HCT116 (cell line): Measurements from ENCODE around the gene NLRC4. TPM values are rescaled to one million over a fixed set of nuclear protein-coding genes. Genes with fewer than 3 reads are reported as not detected.

Experiments
- ATAC-seq: fragments of 200-7000 bp; cut with Tn5 transposase; 2 replicates; pipeline ENCODE4 v1.9.1; 2020; ENCODE audit warnings: mild to moderate bottlenecking, moderate library complexity
- BruUV-seq: library from RNA; stranded (reverse); fragments of 400-500 nt; replicated peaks from 2 replicates; lab custom pipeline; 2021; lab: Mats Ljungman, UMichigan
- CTCF ChIA-PET: fragments of 300-600 bp; sonication (Branson Sonifier 250); formaldehyde crosslinking; loops from one replicate; lab custom pipeline; 2021; ENCODE audit warnings: antibody characterized with exemption; lab: Charles Lee
- POLR2A ChIA-PET: fragments of 300-600, 350-600 bp; sonication (Branson Sonifier 250); formaldehyde crosslinking; loops from one replicate; lab custom pipeline; 2021; ENCODE audit warnings: antibody characterized with exemption; lab: Charles Lee
- RAD21 ChIA-PET, 2 experiments: fragments of 300-600 bp; sonication (Branson Sonifier 250); formaldehyde crosslinking; loops; one replicate each; lab custom pipeline; 2023; ENCODE audit warnings: low total read pairs in 2 of 2; ENCODE audit not compliant: uncharacterized antibody in 2 of 2, unreplicated experiment in 2 of 2, low non-redundant PET in 1 of 2; lab: Charles Lee
- DNase-seq: peaks from one replicate; pipeline ENCODE4 v3.0.0-alpha.2; 2010; ENCODE audit warnings: low read depth, low spot score
- H2AFZ ChIP-seq: fragments of 200-600 bp; shearing (Covaris generic), sonication (generic); 2 replicates; pipeline ENCODE4 v1.6.1; 2017; ENCODE audit warnings: low read depth, mixed run types, mixed read lengths, antibody characterized with exemption, low read length; ENCODE audit not compliant: poor library complexity, severe bottlenecking
- H3K27ac ChIP-seq: 2 replicates; pipeline ENCODE4 v1.5.1; 2012; ENCODE audit warnings: low read depth, low read length
- H3K27me3 ChIP-seq: fragments of 200-600 bp; sonication (generic); 2 replicates; pipeline ENCODE4 v1.6.1; 2016; ENCODE audit warnings: mixed run types, low read length, mixed read lengths; ENCODE audit not compliant: insufficient read depth
- H3K36me3 ChIP-seq, 2 experiments: fragments of 200-500 bp in 1 of 2; fragments of 200-600 bp in 1 of 2; sonication (Bioruptor generic) in 1 of 2; sonication (generic) in 1 of 2; 2 replicates each; pipeline versions ENCODE4 v1.5.1 to v1.6.1; 2014 to 2016; ENCODE audit warnings: low read length in 2 of 2, inconsistent platforms in 1 of 2, mixed read lengths in 1 of 2, mixed run types in 1 of 2; ENCODE audit not compliant: insufficient read depth in 2 of 2, control insufficient read depth in 1 of 2
- H3K4me1 ChIP-seq, 2 experiments: fragments of 200-600 bp in 1 of 2; sonication (generic) in 1 of 2; 2 replicates each; pipeline versions ENCODE4 v1.5.1 to v1.6.1; 2012 to 2017; ENCODE audit warnings: low read length in 2 of 2, inconsistent platforms in 1 of 2, mild to moderate bottlenecking in 1 of 2, mixed read lengths in 1 of 2, mixed run types in 1 of 2, moderate library complexity in 1 of 2; ENCODE audit not compliant: insufficient read depth in 2 of 2, control insufficient read depth in 1 of 2
- H3K4me2 ChIP-seq: fragments of 200-600 bp; sonication (generic); 2 replicates; pipeline ENCODE4 v1.6.1; 2017; ENCODE audit warnings: mixed run types, low read length, mixed read lengths
- H3K4me3 ChIP-seq, 2 experiments: fragments of 200-600 bp in 1 of 2; sonication (generic) in 1 of 2; replicated peaks in 1 of 2; 2 replicates each; pipeline ENCODE4 v1.5.1; 2011 to 2016; ENCODE audit warnings: low read length in 2 of 2, control low read depth in 1 of 2, low read depth in 1 of 2, mild to moderate bottlenecking in 1 of 2, mixed read lengths in 1 of 2, mixed run types in 1 of 2
- H3K79me2 ChIP-seq: fragments of 200-600 bp; sonication (generic); 2 replicates; pipeline ENCODE4 v1.6.1; 2017; ENCODE audit warnings: mild to moderate bottlenecking, mixed run types, low read length, moderate library complexity, mixed read lengths; ENCODE audit not compliant: insufficient read depth
- H3K9ac ChIP-seq: fragments of 200-600 bp; sonication (generic); 2 replicates; pipeline ENCODE4 v1.6.1; 2016; ENCODE audit warnings: low read length, mixed read lengths
- H3K9me2 ChIP-seq: fragments of 200-600 bp; sonication (generic), shearing (Covaris generic); 2 replicates; pipeline ENCODE4 v1.6.1; 2017; ENCODE audit warnings: mixed run types, mild to moderate bottlenecking, moderate library complexity; ENCODE audit not compliant: insufficient read depth
- H3K9me3 ChIP-seq, 2 experiments: fragments of 200-500 bp in 1 of 2; fragments of 200-600 bp in 1 of 2; sonication (Bioruptor generic) in 1 of 2; sonication (generic) in 1 of 2; 2 replicates each; pipeline ENCODE4 v1.6.1; 2014 to 2017; ENCODE audit warnings: low read length in 2 of 2, mixed read lengths in 2 of 2, inconsistent platforms in 1 of 2, low read depth in 1 of 2, mild to moderate bottlenecking in 1 of 2, mixed run types in 1 of 2, moderate library complexity in 1 of 2; ENCODE audit not compliant: control insufficient read depth in 1 of 2, insufficient read depth in 1 of 2
- H4K20me1 ChIP-seq: fragments of 200-600 bp; sonication (generic), shearing (Covaris generic); 2 replicates; pipeline ENCODE4 v1.6.1; 2017; ENCODE audit warnings: mixed run types, mild to moderate bottlenecking, moderate library complexity; ENCODE audit not compliant: insufficient read depth
- CBX3 ChIP-seq: IDR thresholded peaks from 2 replicates; pipeline ENCODE4 v1.6.1; 2012; ENCODE audit warnings: low read depth
- CEBPB ChIP-seq: IDR thresholded peaks from 2 replicates; pipeline ENCODE4 v1.6.1; 2012; ENCODE audit warnings: low read depth
- CTCF ChIP-seq, 3 experiments: fragments of 200-600 bp in 1 of 3; sonication (generic) in 1 of 3; IDR thresholded peaks in 2 of 3; conservative IDR thresholded peaks in 1 of 3; 2 replicates each; pipeline ENCODE4 v1.5.1; 2012 to 2017; ENCODE audit warnings: low read depth in 2 of 3, low read length in 2 of 3, antibody characterized with exemption in 1 of 3, borderline replicate concordance in 1 of 3, control low read depth in 1 of 3, mild to moderate bottlenecking in 1 of 3, mixed read lengths in 1 of 3, mixed run types in 1 of 3, moderate library complexity in 1 of 3; ENCODE audit not compliant: insufficient read depth in 1 of 3
- EGR1 ChIP-seq: IDR thresholded peaks from 2 replicates; pipeline ENCODE4 v1.6.1; 2012; ENCODE audit warnings: low read depth
- ELF1 ChIP-seq: IDR thresholded peaks from 2 replicates; pipeline ENCODE4 v1.6.1; 2012; ENCODE audit warnings: low read depth, borderline replicate concordance
- EZH2 ChIP-seq: fragments of 200-600 bp; sonication (generic); IDR thresholded peaks from 2 replicates; pipeline ENCODE4 v1.6.1; 2017; ENCODE audit warnings: antibody characterized with exemption, mixed run types
- EZH2phosphoT487 ChIP-seq: fragments of 200-600 bp; IDR thresholded peaks from 2 replicates; pipeline ENCODE4 v1.6.1; 2018; ENCODE audit warnings: antibody characterized with exemption, borderline replicate concordance
- FOSL1 ChIP-seq: IDR thresholded peaks from 2 replicates; pipeline ENCODE4 v1.6.1; 2012; ENCODE audit warnings: low read depth
- JUND ChIP-seq: IDR thresholded peaks from 2 replicates; pipeline ENCODE4 v1.6.1; 2012
- MAX ChIP-seq: IDR thresholded peaks from 2 replicates; pipeline ENCODE4 v1.6.1; 2012
- POLR2A ChIP-seq: IDR thresholded peaks from 2 replicates; pipeline ENCODE4 v1.7.0; 2011; ENCODE audit warnings: borderline replicate concordance; ENCODE audit not compliant: insufficient read depth, insufficient read length; ENCODE audit errors: extremely low read depth
- POLR2AphosphoS5 ChIP-seq: IDR thresholded peaks from 2 replicates; pipeline ENCODE4 v1.6.1; 2011; ENCODE audit warnings: mild to moderate bottlenecking, low read depth, low read length, moderate library complexity
- RAD21 ChIP-seq: IDR thresholded peaks from 2 replicates; pipeline ENCODE4 v1.6.1; 2012; ENCODE audit warnings: low read depth, mild to moderate bottlenecking
- REST ChIP-seq: IDR thresholded peaks from 2 replicates; pipeline ENCODE4 v1.6.1; 2012; ENCODE audit warnings: low read depth
- SIN3A ChIP-seq: IDR thresholded peaks from 2 replicates; pipeline ENCODE4 v1.6.1; 2012; ENCODE audit warnings: low read depth
- SP1 ChIP-seq: IDR thresholded peaks from 2 replicates; pipeline ENCODE4 v1.6.1; 2012; ENCODE audit warnings: low read depth
- SRF ChIP-seq: IDR thresholded peaks from 2 replicates; pipeline ENCODE4 v1.6.1; 2012; ENCODE audit warnings: low read depth
- TCF7L2 ChIP-seq: IDR thresholded peaks from 2 replicates; pipeline ENCODE4 v1.7.0; 2011; ENCODE audit warnings: borderline replicate concordance, inconsistent platforms; ENCODE audit not compliant: insufficient read depth, insufficient read length; ENCODE audit errors: extremely low read depth
- YY1 ChIP-seq: IDR thresholded peaks from 2 replicates; pipeline ENCODE4 v1.6.1; 2011; ENCODE audit warnings: low read length, low read depth, moderate library complexity, mild to moderate bottlenecking; ENCODE audit not compliant: insufficient replicate concordance; ENCODE audit errors: extremely low read depth
- ZFX ChIP-seq: fragments of 450-650 bp; IDR thresholded peaks from 2 replicates; pipeline ENCODE4 v1.6.1; 2017
- ZNF274 ChIP-seq: fragments of 200-500 bp; sonication (Bioruptor generic); IDR thresholded peaks from 2 replicates; pipeline ENCODE4 v1.6.1; 2014; ENCODE audit warnings: mild to moderate bottlenecking, low read depth, low read length, inconsistent platforms
- intact Hi-C: fragments of 100-400 bp; cut with micrococcal nuclease; formaldehyde crosslinking; loops from 2 replicates; pipeline ENCODE4 v1.10.0; 2022
- total RNA-seq: library from RNA; stranded (reverse); gene quantifications from one replicate; pipeline ENCODE4 v1.2.1, GENCODE V29; 2021; ENCODE audit not compliant: unreplicated experiment
- TF ChIP-seq, protein P1 (sequence below): IDR thresholded peaks from 2 replicates; pipeline ENCODE4 v1.6.1; 2012

Gene NLRC4
- total RNA-seq, 1 experiment from 2014 or later = not detected

DNA sequence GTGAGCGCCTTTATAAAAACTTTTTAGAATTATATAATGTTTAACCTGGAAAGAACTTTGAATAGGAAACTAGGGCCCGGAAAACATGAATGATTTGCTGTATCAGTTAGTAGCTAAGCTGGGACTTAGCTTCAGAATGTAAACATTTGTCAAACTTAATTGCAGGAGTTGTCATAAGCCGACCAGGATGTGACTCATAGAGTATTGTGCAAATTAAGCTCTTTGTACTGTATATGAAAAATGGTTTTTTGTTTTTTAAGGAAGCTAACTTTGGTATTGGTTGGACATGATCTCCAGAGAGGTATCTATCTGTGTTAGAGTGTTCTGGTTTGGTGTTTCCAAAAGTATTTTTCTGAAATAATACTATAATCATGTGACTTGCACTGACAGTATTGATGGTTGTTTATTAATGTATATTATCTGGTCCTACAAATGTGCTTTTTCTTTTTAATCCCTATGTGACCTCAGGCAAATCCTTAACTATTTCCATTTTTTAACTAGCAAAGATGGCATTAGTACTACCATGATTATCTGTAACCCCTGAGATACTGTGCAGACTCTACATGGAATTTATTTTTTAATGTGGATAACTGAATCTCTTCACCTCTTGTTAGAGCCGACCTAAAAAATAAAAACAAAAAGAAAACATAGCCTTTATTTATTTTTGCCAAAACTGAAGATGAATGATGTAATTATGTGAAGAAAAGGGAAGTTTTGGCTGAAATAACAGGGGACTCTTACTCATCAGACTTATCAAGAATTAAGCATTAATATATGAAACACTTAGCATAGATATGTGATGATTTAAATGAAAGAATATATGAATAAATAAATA lies 24.7 kb upstream of the NLRC4 start:
- H3K4me3 ChIP-seq = no peak overlapping the region
- peaks cover 3 to 9% of the 10 kb centered on the region in 2 experiments; a peak in 3 of 4 replicates for H3K4me1 ChIP-seq
- ChIA-PET CTCF (interaction anchor here (1.0 kb wide), 1 partner anchor 37 kb away, joined by 3 read pairs; no protein-coding TSS in a partner anchor), POLR2A (no interaction called here), RAD21 (no interaction called here)
- peak overlapping the region; percentile 9; the same call in 1 of the 2 replicates for H3K4me2 ChIP-seq
- H3K9me3 ChIP-seq = no peaks in the 10 kb centered on the region
- intact Hi-C loops = no loop called here
- H3K79me2 ChIP-seq = no peaks in the 10 kb centered on the region; the same call in none of the 2 replicates
- H3K36me3 ChIP-seq = peaks cover 0 to 2% of the 10 kb centered on the region in 2 experiments; a peak in 2 of 4 replicates
- no TSS peak for BruUV-seq
- H3K9ac ChIP-seq = no peak overlapping the region
- no peak overlapping the region for H3K27ac ChIP-seq
- no peaks in the 10 kb centered on the region for H3K9me2 ChIP-seq
- ATAC-seq = no peak
- H4K20me1 ChIP-seq = no peaks in the 10 kb centered on the region
- no peaks in the 10 kb centered on the region for H3K27me3 ChIP-seq
- peak; percentile 16 for DNase-seq
- no peak overlapping the region for H2AFZ ChIP-seq
- TF ChIP-seq SRF (no peak), ELF1 (no peak), FOSL1 (peak; percentile 70), JUND (peak; percentile 62), CTCF (IDR thresholded peaks at IDR 0.05 in 2 of 3, conservative IDR thresholded peaks at IDR 0.05 in 1 of 3; ENCODE audit: borderline replicate concordance in 1 of 3, insufficient read depth in 1 of 3, low read depth in 2 of 3, low read length in 2 of 3) (no peak), MAX (no peak), ZFX (no peak), EGR1 (no peak), SP1 (peak; percentile 42; the same call in 1 of the 2 replicates), CBX3 (0 out of 2 replicates have a peak, but pooled peaks have one; percentile 26), POLR2A (no peak), ZNF274 (no peak), EZH2phosphoT487 (no peak), RAD21 (no peak), POLR2AphosphoS5 (no peak), TCF7L2 (no peak), REST (no peak), EZH2 (no peak), SIN3A (no peak), CEBPB (peak; percentile 94), YY1 (no peak)
- TF ChIP-seq, protein P1, sequence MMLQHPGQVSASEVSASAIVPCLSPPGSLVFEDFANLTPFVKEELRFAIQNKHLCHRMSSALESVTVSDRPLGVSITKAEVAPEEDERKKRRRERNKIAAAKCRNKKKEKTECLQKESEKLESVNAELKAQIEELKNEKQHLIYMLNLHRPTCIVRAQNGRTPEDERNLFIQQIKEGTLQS = no peak
